Colonic mucosa (tissue), 4 donors: ENCODE results near the gene HYAL2. TPM values are rescaled to one million over a fixed set of nuclear protein-coding genes. Genes with fewer than 3 reads are reported as not detected.
A peak's percentile ranks its signal among the peaks of the same experiment; 100 is the strongest.

Experiments
- DNase-seq: peaks from one replicate; pipeline ENCODE4 v3.0.0-alpha.2; 2020
- H3K27ac ChIP-seq: fragments of 200-600 bp; one replicate; pipeline ENCODE4 v1.8.0; 2021
- H3K27me3 ChIP-seq: fragments of 200-600 bp; one replicate; pipeline ENCODE4 v1.8.0; 2021
- H3K36me3 ChIP-seq: fragments of 200-600 bp; one replicate; pipeline ENCODE4 v1.8.0; 2021
- H3K4me1 ChIP-seq: fragments of 200-600 bp; one replicate; pipeline ENCODE4 v1.8.0; 2021; ENCODE audit warnings: mild to moderate bottlenecking
- H3K4me3 ChIP-seq: fragments of 200-600 bp; one replicate; pipeline ENCODE4 v1.8.0; 2021
- H3K9ac ChIP-seq, 2 donors: one replicate each; pipeline ENCODE4 v1.7.0; 2013; ENCODE audit warnings: control low read depth in 2 of 2, low read depth in 2 of 2, low read length in 2 of 2
- H3K9me3 ChIP-seq: fragments of 200-600 bp; one replicate; pipeline ENCODE4 v1.8.0; 2021
- intact Hi-C: fragments of 100-400 bp; cut with DNase I; formaldehyde crosslinking; loops from one replicate; pipeline ENCODE4 v1.14.1; 2022
- total RNA-seq, 2 donors: library from RNA; stranded (reverse); fragmentation: NEBNext Ultra II Directional in 1 of 2; extraction: Animal tissue kit (Norgen Biotek cat#: 25700) in 1 of 2; gene quantifications; one replicate each; pipeline ENCODE4 v1.2.1, GENCODE V29; 2021
- TF ChIP-seq, protein P1 (sequence below): fragments of 200-600 bp; IDR thresholded peaks from one replicate; pipeline ENCODE4 v1.8.0; 2022; ENCODE audit warnings: antibody characterized with exemption, mild to moderate bottlenecking
- donor health status: healthy.
- donor health status: DM: no; HTN: no; CAD: no.
- donor health status: DM: no; HTN: no; CAD: no.

The HYAL2 gene
- total RNA-seq, 2 donors from 2014 or later: 31.3 to 37.1 TPM

DNA sequence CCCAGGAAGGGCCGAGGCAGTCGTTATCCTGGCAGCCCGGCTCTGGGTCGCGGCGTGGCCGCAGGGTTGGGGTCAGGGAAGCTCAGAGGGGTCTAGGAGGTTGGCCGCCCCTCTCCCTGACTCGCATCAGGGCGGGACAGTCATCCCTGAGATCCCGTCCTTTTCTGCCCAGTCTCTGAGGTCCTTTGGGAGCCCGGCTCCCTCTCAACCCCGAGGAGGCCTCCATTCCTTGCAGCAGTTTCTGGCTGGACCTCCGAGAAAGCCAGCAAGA, 495 bp downstream of the HYAL2 start:
- Histone ChIP-seq H3K36me3 (no peaks in the 10 kb centered on the region), H3K27ac (peak overlapping the region; percentile 81), H3K4me3 (peak overlapping the region; percentile 66), H3K9me3 (no peaks in the 10 kb centered on the region), H3K27me3 (no peaks in the 10 kb centered on the region), H3K4me1 (peaks cover 36% of the 10 kb centered on the region), H3K9ac (peak overlapping the region; percentile 70 to 91)
- TF ChIP-seq, protein P1, sequence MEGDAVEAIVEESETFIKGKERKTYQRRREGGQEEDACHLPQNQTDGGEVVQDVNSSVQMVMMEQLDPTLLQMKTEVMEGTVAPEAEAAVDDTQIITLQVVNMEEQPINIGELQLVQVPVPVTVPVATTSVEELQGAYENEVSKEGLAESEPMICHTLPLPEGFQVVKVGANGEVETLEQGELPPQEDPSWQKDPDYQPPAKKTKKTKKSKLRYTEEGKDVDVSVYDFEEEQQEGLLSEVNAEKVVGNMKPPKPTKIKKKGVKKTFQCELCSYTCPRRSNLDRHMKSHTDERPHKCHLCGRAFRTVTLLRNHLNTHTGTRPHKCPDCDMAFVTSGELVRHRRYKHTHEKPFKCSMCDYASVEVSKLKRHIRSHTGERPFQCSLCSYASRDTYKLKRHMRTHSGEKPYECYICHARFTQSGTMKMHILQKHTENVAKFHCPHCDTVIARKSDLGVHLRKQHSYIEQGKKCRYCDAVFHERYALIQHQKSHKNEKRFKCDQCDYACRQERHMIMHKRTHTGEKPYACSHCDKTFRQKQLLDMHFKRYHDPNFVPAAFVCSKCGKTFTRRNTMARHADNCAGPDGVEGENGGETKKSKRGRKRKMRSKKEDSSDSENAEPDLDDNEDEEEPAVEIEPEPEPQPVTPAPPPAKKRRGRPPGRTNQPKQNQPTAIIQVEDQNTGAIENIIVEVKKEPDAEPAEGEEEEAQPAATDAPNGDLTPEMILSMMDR: no peak
- intact Hi-C loops: loop anchor here (10.0 kb wide), 1 partner anchor 47 kb away; the partner anchor contains the start of gene LSMEM2
- no peak for DNase-seq

DNA sequence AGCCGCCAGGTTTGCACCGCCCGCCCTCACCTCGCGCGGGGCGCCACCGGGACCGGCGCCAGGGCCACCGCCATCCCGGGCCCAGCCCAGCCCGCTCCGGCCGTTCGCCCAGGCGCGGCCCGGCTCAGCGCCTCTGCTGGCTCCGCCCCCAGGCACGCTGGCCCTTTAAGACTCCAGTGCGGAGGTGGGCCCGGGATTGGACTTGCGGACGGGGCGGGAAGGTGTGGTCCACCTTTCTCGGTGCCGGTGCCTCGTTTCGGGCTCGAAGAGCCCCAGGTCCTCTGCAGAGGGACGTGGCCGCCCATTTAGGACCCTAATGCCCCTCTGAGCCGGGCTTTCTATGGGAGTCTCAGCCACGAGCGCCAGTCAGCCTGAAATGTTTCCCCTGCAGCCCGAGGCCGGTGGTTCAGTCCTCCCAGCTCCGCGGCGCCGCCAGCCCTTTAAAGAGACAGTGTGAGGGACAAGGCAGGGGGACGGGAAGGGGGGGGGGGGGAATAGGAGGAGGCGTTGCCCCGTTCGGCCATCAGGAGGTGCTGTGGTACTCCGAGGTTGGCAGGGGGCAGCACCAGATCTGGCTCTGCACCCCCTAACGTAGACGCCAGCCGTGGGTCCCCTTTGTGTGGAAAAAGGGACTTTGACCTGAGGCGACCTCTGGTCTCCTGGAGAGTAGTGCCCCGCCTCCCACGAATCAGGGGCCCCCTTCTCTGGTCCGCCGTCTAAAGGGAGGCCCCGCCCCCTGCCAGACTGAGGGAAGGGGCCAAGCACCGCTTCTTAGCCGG, 1.0 kb downstream of the HYAL2 start:
- Histone ChIP-seq H3K4me1 (peaks cover 34% of the 10 kb centered on the region), H3K27ac (peak overlapping the region; percentile 81), H3K9ac (peak overlapping the region; percentile 72 to 91), H3K4me3 (peak overlapping the region; percentile 66), H3K9me3 (no peaks in the 10 kb centered on the region), H3K36me3 (no peaks in the 10 kb centered on the region), H3K27me3 (no peaks in the 10 kb centered on the region)
- TF ChIP-seq, protein P1: peak; percentile 31
- intact Hi-C loops: loop anchor here (10.0 kb wide), 1 partner anchor 47 kb away; the partner anchor contains the start of gene LSMEM2
- DNase-seq: peak; percentile 89

DNA sequence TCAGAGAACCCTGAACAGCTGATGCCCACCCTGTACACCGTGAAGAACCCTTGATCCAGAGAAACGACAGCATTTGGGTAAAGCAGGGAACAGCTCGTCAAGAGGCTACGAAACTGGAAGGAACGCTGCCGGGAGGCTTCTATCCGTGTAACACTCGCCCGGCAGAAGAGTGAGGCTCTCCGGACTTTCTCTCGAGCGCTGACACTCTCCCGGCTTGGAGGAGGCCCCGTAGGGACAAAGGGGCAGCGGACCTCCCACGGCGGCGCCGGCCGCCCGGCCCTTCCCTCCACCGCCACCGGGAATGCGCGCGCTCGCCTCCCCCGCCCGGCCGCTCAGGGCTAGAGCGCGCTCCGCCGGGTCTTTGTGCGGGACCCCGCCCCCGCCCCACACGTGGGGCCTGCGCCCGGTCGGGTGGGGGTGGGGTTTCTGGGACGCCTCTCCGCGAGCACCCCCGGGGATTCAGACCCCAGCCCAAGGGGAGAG, 1.7 kb downstream of the HYAL2 start:
- DNase-seq: peak; percentile 80
- H3K9ac ChIP-seq: peak overlapping the region; percentile 72 to 91
- H3K27me3 ChIP-seq: no peaks in the 10 kb centered on the region
- TF ChIP-seq, protein P1: no peak
- H3K4me1 ChIP-seq: peaks cover 38% of the 10 kb centered on the region
- intact Hi-C loops: loop anchor here (10.0 kb wide), 1 partner anchor 46 kb away; the partner anchor contains the start of gene LSMEM2
- no peaks in the 10 kb centered on the region for H3K36me3 ChIP-seq
- H3K9me3 ChIP-seq: no peaks in the 10 kb centered on the region
- peak overlapping the region; percentile 66 for H3K4me3 ChIP-seq
- peak overlapping the region; percentile 81 for H3K27ac ChIP-seq

DNA sequence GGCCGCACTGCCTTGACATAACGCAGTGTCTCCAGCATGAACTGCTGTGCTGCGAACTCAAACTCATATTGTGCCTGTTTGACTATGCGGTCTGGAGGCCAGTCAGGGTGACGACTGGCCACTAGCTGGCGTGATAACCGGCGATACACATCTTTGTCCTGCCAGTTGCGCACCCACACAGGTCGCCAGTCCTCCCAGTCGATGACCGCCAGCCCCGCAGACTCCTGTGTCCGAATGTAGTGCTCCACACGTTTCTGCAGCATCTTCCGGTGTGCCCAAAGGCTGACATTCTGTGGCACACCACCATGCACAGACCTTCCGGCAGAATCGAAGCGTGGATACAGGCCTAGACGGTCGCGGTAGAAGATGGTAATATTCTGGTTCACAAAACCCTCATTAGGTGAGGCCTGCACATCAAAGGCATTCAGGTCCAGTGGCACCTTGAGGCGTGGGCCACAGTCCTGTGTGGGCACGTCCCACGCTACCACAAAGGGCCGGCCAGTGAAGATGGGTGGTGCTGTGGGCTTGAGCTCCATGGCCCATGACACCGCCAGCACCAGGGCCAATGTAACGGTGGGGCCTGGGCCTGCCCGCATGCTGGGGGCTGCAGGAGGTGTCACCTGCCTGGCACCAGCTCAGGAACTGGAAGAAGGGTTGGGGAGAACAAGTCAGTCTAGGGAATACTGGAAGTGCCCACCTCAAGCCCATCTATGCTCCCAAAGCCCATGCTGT, 2.5 kb downstream of the HYAL2 start:
- peak overlapping the region; percentile 72 to 91 for H3K9ac ChIP-seq
- DNase-seq: no peak
- no peaks in the 10 kb centered on the region for H3K36me3 ChIP-seq
- H3K9me3 ChIP-seq: no peaks in the 10 kb centered on the region
- H3K4me1 ChIP-seq: peaks cover 38% of the 10 kb centered on the region
- TF ChIP-seq, protein P1: no peak
- H3K27ac ChIP-seq: peak overlapping the region; percentile 81
- H3K4me3 ChIP-seq: peak overlapping the region; percentile 66
- intact Hi-C loops: loop anchor here (10.0 kb wide), 1 partner anchor 45 kb away; the partner anchor contains the start of gene LSMEM2
- no peaks in the 10 kb centered on the region for H3K27me3 ChIP-seq

DNA sequence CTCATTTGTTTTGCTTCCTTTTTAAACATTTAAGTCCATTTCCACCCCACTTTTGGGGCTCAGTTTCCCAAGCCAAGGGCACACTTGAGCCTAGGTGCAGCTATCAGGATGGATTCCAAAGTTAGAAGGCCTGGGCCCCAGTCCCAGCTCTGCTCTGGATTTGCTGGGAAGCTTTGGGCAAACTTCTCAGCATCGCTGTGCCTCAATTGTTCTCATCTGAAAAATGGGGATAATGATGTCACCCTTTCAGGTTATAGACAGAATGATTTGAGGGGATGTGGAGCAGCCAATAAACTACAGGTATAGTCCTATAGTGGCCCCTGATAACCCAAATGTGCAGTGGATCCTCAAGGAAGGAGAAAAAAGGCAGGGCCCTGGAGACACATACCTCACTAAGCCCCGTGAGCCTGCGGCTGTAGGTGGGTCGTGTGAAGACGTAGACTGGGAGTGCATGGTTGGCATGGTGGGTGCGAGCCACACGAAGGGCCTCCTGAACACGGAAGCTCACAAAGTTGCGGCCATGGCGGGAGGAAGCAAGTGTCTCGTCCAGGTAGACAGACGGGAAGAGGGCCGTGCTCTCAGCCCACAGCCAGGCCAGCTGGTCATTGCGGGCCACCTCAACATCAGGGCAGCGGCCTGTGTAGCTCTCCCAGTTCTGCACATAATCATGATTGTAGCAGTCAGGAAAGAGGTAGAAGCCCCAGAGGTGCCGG, 3.2 kb downstream of the HYAL2 start:
- H3K27ac ChIP-seq: no peak overlapping the region
- H3K4me3 ChIP-seq: no peak overlapping the region
- DNase-seq: no peak
- H3K4me1 ChIP-seq: peaks cover 38% of the 10 kb centered on the region
- no peaks in the 10 kb centered on the region for H3K27me3 ChIP-seq
- TF ChIP-seq, protein P1: no peak
- H3K36me3 ChIP-seq: no peaks in the 10 kb centered on the region
- H3K9me3 ChIP-seq: no peaks in the 10 kb centered on the region
- intact Hi-C loops: no loop called here
- H3K9ac ChIP-seq: peak overlapping the region in 1 of 2 donors; percentile 91
